ENCODE results near the gene NAV2.

Gene NAV2

DNA sequence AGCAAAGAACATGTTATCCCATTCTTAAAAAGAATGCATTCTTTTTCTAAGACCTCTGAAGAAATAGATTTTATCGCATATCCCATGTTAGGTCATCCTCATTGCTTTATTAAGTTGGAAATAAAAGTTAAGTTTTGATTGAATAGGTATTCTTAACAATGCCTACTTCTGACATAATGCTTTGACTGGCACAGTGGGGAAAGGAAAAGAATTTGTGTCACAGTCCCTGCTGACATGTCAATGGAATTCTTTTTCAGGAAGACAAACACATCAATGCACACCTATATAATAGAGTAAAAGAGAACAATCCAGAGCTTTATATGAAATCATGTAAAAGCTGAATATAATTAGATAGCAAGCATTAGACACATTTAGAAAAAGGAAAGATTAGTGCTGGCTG, 341.9 kb downstream of the NAV2 start:
- Histone ChIP-seq H3K36me3 (replicated peaks; ENCODE audit: insufficient read depth, low read length) (no peaks in the 10 kb centered on the region), H3K4me2 (ENCODE audit: low read depth, low read length) (no peak overlapping the region), H2AFZ (ENCODE audit: low read length) (no peak overlapping the region), H3K4me1 (ENCODE audit: low read length) (no peaks in the 10 kb centered on the region), H3K9ac (ENCODE audit: low read length) (no peak overlapping the region), H3K4me3 (ENCODE audit: low read length) (no peak overlapping the region), H3F3A (ENCODE audit: insufficient read depth, low read length) (no peaks in the 10 kb centered on the region), H3K9me2 (replicated peaks; ENCODE audit: insufficient read depth, low read length) (no peaks in the 10 kb centered on the region), H3K9me3 (replicated peaks; ENCODE audit: insufficient read depth, low read length) (no peaks in the 10 kb centered on the region), H3K27ac (ENCODE audit: low read length) (no peak overlapping the region), H3K79me2 (ENCODE audit: low read length) (no peaks in the 10 kb centered on the region), H3K27me3 (replicated peaks; ENCODE audit: insufficient read depth, low read length) (no peaks in the 10 kb centered on the region), H4K20me1 (ENCODE audit: insufficient read depth, low read length) (no peaks in the 10 kb centered on the region)
- DNase-seq: no peak
- TF ChIP-seq EZH2 (optimal IDR thresholded peaks at IDR 0.05; ENCODE audit: low read depth, low read length) (no peak), EZH2phosphoT487 (IDR thresholded peaks at IDR 0.05; ENCODE audit: low read length) (no peak)

DNA sequence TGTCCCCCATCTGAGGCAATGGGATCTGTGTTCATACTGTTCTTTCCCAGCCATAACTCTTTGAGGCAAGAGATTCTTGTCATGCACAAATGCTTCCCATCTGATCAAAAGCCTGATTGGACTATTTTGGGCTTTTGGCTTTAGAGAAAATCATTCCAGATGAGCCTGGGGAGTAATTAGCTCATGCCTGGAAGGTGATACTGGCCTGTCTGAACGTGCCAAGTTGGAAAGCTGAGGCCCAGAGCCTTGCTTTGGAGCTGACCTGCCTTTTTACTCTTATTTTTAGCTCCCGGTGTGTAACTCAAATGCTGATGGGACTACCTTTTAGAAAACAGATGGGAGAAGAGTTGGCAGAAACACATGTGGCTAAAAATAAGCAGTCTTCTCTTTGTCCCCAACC, 342.7 kb downstream of the NAV2 start:
- no peak overlapping the region for H2AFZ ChIP-seq (ENCODE audit: low read length)
- H3K27ac ChIP-seq (ENCODE audit: low read length): no peak overlapping the region
- H3K27me3 ChIP-seq (replicated peaks; ENCODE audit: insufficient read depth, low read length): no peaks in the 10 kb centered on the region
- no peaks in the 10 kb centered on the region for H3K9me3 ChIP-seq (replicated peaks; ENCODE audit: insufficient read depth, low read length)
- H3K9me2 ChIP-seq (replicated peaks; ENCODE audit: insufficient read depth, low read length): no peaks in the 10 kb centered on the region
- no peaks in the 10 kb centered on the region for H3K4me1 ChIP-seq (ENCODE audit: low read length)
- no peaks in the 10 kb centered on the region for H3K36me3 ChIP-seq (replicated peaks; ENCODE audit: insufficient read depth, low read length)
- H3K4me2 ChIP-seq (ENCODE audit: low read depth, low read length): no peak overlapping the region
- H3K4me3 ChIP-seq (ENCODE audit: low read length): no peak overlapping the region
- no peaks in the 10 kb centered on the region for H3K79me2 ChIP-seq (ENCODE audit: low read length)
- TF ChIP-seq EZH2phosphoT487 (IDR thresholded peaks at IDR 0.05; ENCODE audit: low read length) (no peak), CTCF (IDR thresholded peaks at IDR 0.05; ENCODE audit: low read length) (no peak), EZH2 (optimal IDR thresholded peaks at IDR 0.05; ENCODE audit: low read depth, low read length) (no peak)
- H4K20me1 ChIP-seq (ENCODE audit: insufficient read depth, low read length): no peaks in the 10 kb centered on the region
- DNase-seq: no peak
- H3F3A ChIP-seq (ENCODE audit: insufficient read depth, low read length): no peaks in the 10 kb centered on the region
- H3K9ac ChIP-seq (ENCODE audit: low read length): no peak overlapping the region

- Histone ChIP-seq H3K9ac (ENCODE audit: low read length) (no peak overlapping the region), H3F3A (ENCODE audit: insufficient read depth, low read length) (no peaks in the 10 kb centered on the region), H3K36me3 (replicated peaks; ENCODE audit: insufficient read depth, low read length) (no peaks in the 10 kb centered on the region), H3K9me2 (replicated peaks; ENCODE audit: insufficient read depth, low read length) (no peaks in the 10 kb centered on the region), H3K27ac (ENCODE audit: low read length) (no peak overlapping the region), H3K79me2 (ENCODE audit: low read length) (no peaks in the 10 kb centered on the region), H4K20me1 (ENCODE audit: insufficient read depth, low read length) (no peaks in the 10 kb centered on the region), H3K27me3 (replicated peaks; ENCODE audit: insufficient read depth, low read length) (no peaks in the 10 kb centered on the region), H2AFZ (ENCODE audit: low read length) (no peak overlapping the region), H3K9me3 (replicated peaks; ENCODE audit: insufficient read depth, low read length) (no peaks in the 10 kb centered on the region), H3K4me2 (ENCODE audit: low read depth, low read length) (no peak overlapping the region), H3K4me1 (ENCODE audit: low read length) (no peaks in the 10 kb centered on the region), H3K4me3 (ENCODE audit: low read length) (no peak overlapping the region)
- DNase-seq: no peak
- no peak for TF ChIP-seq EZH2phosphoT487 (IDR thresholded peaks at IDR 0.05; ENCODE audit: low read length)
- no peak for TF ChIP-seq EZH2 (optimal IDR thresholded peaks at IDR 0.05; ENCODE audit: low read depth, low read length)
- TF ChIP-seq CTCF (IDR thresholded peaks at IDR 0.05; ENCODE audit: low read length): no peak
These were observed 343.7 kb downstream of the NAV2 start for GRCh38 chr11:20056109-20056949.
